ENCODE measurements around the gene CLDN20.
"Not testable (repeated sequence)": the region's sequence is repeated elsewhere in the genome, so short reads cannot be mapped to it uniquely, and the experiment has no call there.

Gene CLDN20

DNA sequence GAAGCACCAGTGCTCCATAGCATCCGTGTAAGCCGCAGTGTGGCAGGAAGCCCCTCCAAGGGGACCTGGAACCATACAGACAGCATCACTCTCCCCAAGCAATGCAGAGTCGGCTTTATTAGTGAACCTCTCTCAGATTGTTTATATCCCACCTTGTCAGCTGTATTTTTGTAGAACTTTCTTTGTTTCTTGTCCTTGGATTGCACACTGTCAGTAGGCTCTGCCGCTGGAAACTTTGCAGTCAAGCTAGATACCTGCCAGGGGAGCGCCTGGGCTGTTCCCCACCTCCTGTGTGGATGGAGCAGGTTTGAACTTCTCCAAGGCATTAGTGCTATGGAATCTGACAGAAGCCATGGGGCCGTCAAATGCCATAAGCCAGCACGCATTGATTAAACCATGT, 18.6 kb upstream of the CLDN20 start:
- no peak for DNase-seq (ENCODE audit: low read depth)

DNA sequence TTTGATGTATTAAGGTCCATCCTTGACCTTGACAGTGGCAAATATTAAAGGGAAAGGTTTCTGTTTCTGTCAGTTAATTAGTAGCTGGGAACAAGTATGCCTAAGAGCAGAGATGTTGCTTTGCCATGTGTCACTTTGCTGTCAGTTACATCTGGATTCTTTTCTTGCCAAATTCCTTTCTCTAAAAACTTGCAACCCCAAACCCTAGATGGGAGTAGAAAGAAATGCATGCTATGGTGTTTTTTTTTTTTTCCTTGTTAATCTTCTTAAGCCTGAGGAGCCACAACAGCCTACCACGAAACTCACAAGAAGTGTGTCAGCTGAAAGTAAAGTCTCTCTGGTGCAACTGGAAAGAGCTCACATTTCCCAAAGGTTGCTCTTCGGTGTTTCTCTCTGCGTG, 18.0 kb upstream of the CLDN20 start:
- no peak for DNase-seq (ENCODE audit: low read depth)

DNA sequence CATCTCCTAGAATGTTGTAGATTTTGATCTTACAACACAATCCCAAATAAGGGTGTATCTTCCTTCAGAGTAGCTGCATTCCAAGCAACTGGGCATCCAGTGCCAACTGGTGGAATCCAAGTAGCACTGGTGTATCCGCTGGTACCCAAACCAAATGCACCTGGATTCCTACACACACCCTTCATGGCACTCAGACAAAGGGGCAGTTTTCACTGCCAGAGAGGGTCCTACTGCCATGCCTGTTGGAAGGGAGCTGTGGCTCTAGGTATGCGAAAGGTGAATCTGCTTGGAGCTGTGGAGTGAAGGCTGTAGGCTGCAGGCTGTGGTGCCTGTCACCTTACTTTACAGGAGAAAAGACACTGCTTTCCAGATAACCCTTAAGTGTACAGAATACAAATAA, 17.0 kb upstream of the CLDN20 start:
- DNase-seq (ENCODE audit: low read depth): no peak

DNA sequence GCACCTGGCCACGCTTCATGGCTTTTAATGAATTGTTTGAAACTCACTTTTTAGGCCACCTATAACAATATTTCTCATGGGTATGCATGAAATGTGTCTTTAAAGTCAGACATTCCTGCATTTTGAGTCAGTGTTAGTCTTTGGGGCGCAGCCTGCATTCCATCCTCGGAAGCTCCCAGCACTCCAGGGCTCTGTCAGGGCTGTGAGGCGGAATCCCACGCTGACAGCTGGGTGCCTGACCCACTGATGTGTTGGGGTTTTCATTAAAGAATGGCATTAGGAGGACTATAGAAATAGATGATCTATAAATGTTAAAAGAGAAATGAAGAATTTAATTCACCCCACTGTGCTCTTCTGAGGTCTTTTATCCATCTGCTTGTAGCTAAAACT, 16.2 kb upstream of the CLDN20 start:
- no peak for DNase-seq (ENCODE audit: low read depth)

DNA sequence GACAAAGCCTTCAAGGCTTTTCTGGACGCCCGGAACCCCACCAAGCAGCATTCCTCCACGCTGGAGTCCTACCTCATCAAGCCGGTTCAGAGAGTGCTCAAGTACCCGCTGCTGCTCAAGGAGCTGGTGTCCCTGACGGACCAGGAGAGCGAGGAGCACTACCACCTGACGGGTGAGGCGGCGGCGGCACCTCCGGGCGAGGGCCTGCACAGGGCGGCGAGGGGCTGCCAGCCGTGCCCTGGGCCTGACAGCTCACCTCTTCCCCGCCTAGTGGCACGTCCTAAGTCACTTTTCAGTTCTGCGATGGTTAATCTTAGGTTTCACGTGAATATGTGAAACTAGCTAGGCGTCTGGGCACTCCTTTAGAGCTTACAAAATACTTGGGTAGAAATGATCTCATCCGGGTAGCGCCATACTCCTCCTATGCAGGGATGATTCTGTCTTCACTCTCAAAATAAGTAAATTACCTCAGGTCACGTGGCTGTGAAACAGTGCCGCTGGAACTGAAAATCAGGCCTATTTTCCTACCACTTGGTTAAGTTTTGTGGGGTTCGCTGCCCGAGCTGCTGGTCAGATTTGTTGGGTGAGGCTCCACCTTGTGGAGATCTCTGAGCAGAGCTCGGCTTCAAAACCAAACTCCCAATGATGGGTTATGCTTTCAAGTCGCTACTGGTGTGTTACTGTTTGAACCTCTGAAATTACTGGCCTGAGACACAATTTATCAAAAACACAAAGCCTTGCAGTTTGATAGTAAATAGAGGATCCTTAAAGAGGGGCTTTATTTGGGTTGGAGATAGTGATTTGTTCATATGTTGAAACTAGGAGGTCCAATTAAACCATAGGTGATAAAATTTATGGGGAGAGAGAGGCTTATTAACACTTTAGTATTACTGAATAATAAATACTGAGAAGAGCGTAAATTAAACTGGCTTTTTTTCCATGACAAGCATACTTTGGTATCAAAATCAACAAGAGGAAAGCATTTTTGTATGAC, 15.5 kb upstream of the CLDN20 start:
- DNase-seq (ENCODE audit: low read depth): no peak

DNA sequence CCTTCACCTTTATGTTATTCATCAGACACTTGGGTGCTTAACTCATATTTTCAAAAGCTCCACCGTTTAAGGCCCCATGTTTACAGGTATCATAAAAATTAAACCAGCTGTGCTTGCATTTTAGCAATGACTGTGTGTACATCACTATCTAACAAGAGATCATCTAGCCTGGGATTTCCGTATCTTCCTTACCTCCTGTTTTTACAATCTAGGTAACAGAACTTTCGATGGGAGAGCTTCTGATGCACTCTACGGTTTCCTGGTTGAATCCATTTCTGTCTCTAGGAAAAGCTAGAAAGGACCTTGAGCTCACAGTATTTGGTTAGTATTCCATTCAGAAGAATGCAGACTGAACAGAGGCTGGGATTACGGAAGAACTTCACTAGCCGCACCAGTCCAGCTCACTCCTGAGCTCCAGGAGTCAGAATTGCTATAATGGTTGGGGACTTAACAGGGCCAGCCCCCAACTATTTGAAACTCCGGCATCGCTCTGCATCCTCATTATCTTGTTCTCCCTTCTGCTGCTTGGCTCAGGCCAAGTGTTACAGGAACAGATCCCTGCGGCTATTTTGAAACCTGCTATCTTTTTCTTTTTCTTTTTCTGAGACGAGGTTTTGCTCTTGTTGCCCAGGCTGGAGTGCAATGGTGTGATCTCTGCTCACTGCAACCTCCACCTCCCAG, 13.0 kb upstream of the CLDN20 start:
- no peak for DNase-seq (ENCODE audit: low read depth)

DNA sequence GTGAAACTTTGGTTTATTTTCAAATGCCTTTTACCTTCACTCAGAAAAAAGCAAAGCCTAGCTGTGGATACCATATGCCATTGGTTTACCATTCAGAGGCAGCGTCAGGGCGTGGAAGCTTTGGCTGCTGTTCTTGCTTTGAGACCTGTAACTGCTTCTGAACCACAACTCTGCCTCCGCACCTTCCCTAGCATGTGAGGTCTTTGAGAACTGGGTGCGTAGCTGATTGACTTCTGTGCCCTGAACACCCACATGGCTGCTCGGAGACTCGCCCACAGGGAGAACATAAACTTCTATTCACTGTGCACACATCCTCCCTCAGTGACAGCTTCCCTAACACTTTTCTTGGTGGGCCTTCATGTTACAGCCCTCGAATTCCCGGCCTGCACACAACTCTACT, 11.2 kb upstream of the CLDN20 start:
- DNase-seq (ENCODE audit: low read depth): no peak

DNA sequence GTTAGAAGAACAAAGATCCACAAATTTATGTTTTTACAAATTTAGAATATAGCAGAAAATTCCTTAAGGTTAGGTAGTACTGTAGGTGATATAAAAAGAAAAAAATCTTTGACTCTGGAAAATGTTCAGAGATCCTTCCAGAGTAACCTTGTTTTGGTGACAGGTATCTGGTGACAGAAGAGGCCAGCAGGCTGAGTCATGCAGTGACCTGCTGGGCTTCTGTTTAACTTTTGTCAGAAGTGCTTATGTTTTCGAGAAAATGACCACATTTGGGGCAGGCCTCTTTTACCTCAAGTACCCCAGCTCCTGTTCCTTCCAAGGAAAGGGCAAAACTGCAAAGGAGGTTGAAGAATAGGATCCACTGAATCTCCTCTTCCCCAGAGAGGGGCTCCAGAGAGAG, 10.5 kb upstream of the CLDN20 start:
- DNase-seq (ENCODE audit: low read depth): no peak

DNA sequence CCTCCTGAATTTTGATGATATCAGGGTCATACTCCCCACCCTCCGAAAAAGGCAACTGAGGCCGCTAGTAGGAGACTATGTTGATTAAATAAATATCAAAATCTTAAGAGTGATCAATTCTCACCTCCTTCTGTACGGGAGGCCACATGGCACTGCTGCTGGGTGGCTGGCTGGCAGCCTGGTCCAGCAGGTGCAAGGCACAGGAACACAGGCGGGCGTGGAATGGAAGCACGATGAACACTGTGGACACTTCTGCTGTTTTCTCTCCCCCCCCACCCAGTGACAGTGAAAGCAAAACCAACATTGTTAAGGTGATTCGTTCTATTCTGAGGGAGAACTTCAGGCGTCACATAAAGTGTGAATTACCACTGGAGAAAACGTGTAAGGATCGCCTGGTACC, 9.7 kb upstream of the CLDN20 start:
- no peak for DNase-seq (ENCODE audit: low read depth)

DNA sequence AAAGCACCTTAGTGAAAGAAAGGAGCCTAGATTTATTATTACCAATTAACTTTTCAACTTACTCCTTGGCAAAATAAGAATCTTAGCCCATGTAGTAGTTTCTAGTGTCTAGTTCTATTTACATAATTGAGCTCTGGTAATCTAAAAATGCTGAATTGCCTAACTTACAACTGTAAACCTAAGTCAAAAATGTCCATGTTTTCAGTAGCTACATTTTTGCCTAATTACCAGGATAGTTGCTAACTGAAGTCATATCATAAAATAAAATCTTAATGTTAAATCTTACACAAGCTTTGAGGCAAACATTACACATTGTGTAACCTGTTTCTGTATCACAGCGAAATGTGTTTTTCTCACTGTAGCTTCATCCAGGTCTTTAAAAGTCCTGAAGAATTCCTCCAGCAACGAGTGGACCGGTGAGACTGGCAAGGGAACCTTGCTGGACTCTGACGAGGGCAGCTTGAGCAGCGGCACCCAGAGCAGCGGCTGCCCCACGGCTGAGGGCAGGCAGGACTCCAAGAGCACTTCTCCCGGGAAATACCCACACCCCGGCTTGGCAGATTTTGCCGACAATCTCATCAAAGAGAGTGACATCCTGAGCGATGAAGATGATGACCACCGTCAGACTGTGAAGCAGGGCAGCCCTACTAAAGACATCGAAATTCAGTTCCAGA, 7.6 kb upstream of the CLDN20 start:
- DNase-seq (ENCODE audit: low read depth): no peak

DNA sequence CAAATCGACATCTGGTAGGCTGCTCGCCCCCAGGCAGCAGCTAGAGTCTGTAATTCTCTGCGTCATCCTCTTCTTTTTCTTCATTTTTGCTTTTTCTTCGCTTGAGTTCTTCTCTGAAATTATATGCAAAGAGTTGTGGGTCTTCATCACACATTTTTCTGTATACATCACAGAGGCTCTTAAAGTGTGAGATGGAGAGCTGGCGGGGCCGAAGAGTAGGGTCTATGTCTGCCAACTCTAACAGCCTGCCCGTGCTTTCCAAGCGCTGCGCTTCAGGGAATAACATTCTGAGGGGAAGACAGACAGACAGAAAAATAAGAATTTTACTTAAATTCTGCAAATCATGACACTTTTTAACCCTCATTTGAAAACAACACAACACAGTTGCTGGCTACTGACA, 6.0 kb upstream of the CLDN20 start:
- no peak for DNase-seq (ENCODE audit: low read depth)

DNA sequence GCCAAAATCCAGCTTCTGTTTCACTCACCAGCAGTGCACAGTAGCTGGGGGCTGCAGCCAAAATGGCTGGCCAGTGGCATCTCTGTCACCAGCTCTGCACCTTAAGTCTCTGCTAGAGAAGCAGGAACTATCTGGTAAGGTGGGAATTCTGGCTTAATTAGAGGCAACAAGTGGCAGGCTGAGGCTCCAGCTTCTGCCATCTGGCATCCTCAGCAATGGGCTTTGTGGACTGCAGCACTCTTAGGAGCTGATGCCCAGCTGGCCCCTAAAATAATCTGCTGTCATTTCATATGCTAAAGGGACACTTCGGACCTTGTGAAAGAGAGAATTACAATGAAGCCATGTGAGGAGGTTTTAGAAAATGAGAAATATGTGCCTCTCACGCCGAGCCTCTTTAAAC, 4.6 kb upstream of the CLDN20 start:
- DNase-seq (ENCODE audit: low read depth): no peak

DNA sequence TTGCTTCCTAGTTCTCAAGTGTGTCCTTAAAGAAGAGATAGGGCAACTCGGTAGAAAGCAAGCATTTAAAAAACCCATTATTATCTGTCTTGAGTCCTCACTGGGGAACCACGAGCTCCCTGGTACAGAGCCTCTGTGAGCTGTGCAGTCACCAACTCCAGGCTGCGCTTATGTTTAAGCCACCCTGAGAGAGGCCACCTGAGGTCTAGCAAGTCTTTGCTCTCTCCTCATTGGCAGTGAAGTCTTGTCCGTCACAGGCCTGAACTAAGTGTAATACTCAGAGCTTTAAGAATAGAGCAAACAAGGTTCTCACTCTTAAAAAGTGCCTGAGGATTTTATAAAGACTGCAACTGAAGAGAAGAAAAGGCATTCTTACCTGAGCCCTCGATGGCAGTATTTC, 3.9 kb upstream of the CLDN20 start:
- DNase-seq (ENCODE audit: low read depth): no peak

DNA sequence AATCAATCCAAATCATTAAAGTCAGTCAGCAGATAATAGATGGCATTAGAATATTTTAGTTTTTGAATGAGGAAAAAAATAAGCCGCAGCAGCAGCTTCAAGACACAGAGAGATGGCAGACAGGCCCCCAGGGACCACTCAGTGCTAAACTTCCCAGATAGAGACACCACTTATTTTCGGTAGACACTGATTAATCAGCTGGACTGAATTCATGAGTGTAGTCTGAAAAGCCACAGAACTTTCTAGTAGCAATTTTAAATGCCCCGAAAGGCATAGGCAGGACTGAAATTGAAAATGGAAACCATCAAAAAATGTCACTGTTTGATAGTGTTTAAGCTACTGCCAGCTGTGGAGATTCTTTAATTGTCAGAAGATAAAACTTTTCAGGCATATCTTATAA, 3.1 kb upstream of the CLDN20 start:
- DNase-seq (ENCODE audit: low read depth): no peak

DNA sequence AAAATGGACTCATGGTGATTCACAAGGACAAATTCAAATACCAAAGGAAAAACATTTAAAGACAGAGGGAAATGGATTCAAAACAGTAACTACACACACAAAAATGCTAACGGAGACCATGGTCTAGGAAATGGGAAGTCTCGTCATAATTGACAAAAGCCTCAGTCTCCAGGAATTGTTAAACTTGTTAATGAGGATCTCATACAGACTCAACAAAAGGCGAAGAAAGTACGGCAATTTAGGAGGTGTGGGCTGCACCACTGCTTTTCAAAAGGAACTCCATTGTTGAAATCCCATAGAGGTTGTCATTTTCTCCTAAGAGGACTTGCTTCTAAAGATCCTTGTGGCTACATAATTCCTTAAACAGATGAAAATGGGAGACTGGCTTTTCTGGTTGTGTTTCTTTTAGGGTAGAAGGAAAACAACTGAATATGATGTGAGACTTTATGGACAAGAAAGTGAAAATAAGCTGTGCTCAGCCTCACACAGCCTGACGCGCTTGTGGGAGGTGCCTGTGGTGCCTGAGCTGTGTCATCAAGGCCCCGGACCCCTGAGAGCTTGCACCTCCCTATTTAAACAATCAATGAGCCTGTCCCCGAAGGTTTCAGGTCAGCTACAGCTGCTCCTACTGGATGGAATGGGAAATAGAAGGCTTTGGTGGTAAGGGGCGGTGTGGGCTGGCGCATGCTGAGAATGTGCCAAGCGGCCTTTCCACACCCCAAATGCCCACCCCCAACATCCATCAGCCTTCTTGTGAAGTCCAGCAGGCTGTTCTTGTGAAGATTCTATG, 2.5 kb upstream of the CLDN20 start:
- DNase-seq (ENCODE audit: low read depth): no peak

DNA sequence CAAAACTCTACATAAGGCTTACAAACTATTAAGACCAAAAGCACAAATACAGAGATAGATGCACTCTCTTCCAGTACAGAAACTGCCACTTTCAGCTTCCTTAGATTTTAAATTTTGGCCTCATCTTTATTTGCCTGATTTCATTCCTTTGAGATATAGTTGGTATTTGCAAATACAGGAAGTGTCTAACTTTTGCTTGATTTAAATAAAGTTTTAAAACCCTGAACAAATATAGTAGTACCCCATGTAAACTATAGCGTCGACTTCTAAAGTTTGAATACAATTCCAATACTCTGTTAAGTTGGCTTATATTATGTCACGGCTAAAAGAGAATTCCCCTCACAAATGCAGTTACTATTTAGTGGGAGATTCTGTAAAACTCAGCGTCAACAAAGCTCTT, 1.2 kb upstream of the CLDN20 start:
- no peak for DNase-seq (ENCODE audit: low read depth)

DNA sequence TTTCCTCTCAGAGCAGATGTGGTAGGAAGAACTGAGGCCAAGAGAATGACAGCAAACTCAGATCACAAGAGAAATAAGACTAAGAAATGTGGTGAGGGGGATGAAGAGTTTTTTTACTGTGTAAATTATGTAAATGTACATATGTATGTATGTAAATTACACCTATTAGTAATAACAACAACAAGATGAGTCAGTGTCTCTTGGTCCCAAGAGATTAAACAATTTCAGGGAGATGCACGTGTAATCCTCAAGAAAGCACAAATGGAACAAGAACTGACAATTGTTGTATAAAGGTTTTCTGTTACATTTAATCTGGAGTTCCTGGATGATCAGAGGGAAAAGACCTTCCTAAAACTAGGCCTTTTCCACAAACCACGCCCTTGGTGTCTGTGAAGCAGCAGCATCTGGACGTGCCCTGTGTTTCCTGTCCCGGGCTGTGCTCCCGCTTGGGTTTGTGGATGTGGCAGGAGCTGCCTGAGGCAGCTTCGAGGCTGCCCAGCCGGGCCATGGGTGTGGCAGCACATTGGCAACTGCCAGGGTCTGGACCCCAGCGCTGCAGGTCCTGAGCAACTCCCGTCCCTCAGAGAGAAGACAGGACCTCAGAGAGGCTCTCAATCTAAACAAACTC, 994 bp downstream of the CLDN20 start:
- DNase-seq (ENCODE audit: low read depth): no peak

DNA sequence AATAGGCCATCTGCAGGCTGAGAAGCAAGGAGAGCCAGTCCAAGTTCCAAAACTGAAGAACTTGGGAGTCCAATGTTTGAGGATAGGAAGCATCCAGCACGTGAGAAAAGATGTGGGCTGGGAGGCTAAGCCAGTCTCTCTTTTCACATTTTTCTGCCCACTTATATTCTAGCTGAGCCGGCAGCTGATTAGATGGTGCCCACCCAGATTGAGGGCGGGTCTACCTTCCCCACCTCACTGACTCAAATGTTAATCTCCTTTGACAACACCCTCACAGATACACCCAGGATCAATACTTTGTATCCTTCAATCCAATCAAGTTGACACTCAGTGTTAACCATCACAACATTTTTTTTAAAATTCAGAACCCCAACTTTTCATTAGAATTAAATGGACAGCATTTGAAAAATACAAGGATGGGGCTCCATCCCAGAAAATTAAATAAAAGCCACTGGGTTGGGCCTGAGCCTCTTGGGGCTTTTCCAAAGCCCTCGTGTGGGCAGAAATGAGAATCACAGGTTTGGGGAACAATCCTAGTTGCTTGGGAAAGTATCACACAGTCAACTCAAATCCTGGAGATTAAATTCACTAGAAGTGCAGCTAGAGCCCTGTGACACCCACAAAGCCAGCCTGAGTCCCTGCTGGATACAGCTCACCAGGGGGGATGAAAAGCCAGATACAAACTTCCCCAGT, 2.2 kb downstream of the CLDN20 start:
- no peak for DNase-seq (ENCODE audit: low read depth)

DNA sequence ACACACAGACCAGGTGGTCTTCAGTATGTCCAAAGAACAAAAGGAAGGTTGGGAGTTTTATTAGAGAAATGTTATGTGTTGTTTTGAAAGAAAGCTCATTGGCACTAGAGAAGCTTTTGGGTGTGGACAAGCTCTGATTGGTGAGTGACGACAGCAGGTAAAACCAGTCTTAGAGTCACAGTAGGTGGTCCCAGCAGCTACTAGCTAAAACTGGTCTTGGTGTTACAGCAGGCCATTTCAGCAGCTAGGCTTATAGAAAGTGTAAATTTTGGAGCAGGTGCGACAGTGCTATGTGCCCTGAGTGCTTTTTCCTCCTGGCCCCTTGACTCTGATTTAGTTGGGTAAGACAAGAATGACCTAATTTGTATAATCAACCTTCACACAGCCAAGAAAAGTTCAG, 3.6 kb downstream of the CLDN20 start:
- DNase-seq (ENCODE audit: low read depth): no peak

DNA sequence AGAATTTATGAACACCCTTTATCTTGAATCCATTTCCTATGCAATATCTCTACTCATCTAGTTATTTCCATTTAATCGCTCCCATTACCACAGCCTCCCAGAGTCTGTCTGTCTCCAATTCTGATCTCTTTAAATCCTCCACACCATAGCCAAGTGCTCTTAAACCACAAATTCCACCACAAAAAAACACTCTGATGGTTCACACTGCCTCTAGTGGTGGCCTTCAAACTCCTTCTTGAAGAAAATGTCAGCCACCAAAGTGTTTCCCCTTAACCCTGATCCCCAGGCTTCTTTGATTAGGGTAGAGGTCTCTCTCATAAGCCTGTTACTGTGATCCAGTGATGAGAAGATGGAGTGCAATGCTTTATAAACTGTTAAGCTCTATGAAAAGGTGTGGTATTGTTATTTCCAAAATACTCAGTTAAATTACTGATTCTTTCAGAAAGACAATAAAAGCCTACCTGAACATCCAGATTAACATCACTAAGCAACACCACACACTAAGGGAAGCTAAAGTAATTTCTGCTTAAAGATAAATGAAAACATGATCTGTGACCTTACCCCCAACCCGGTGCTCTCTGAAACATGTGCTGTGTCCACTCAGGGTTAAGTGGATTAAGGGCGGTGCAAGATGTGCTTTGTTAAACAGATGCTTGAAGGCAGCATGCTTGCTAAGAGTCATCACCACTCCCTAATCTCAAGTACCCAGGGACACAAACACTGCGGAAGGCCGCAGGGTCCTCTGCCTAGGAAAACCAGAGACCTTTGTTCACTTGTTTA, 4.5 kb downstream of the CLDN20 start:
- not testable (repeated sequence) for DNase-seq (ENCODE audit: low read depth)

Measured in T follicular helper cell (primary cell).